GM19035 (cell line): ENCODE results near the gene FHAD1.
"Not testable (repeated sequence)": the region's sequence is repeated elsewhere in the genome, so short reads cannot be mapped to it uniquely, and the experiment has no call there.

Experiments used
- ATAC-seq: cut with Tn5 transposase; IDR thresholded peaks from one replicate; pipeline ENCODE4 v1.9.1; 2021; ENCODE audit not compliant: unreplicated experiment

FHAD1 gene

DNA sequence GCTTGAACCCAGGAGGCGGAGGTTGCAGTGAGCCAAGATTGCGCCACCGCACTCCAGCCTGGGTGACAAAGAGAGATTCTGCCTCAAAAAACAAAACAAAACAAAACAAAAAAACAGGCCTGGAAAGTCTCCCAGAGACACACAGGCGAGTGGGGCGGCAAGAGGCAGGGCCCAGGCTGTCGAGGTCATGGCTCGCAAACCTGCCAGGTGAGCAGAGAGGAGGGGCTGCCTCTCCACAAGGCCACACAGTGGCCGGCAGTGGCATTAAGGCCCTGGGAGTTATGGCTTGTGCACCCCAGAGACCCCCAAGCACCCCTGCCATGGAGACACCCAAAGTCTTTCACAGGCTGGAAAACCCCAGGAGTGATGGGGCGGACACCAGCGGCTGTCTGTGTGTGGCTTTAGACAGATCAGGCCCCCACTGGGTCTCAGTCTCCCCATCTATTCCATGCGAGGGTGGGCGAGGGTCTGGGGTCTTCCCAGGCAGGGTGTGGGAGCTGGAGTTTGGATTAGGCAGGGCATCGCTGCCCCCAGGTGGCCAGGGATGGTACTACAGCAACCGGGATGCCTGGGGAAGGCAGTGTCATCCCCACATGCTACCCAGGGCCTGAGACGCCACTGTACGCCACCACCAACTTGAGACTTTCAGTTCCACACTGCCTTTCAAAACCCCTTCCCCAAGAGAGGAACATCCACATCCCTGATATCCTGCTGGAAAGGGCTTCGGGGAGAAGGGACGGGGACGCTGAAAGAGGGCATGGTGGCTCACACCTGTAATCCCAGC, 184.0 kb downstream of the FHAD1 start:
- no peak for ATAC-seq

DNA sequence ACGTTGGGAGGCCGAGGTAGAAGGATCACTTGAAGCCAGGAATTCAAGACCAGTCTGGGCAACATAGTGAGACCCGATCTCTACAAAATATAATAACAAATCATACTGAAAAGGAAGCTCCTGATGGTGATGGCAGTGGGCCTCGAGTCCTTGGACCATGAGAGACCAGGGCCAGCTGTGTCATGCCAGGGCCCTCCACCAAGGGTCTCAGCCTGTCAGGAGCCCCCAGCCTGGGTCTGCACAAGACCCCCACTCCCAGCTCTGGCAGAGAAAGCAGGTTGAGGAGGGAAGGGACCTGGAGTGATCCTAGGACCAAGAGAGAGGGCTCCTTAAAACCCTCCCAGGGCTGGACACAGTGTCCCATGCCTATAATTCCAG, 184.5 kb downstream of the FHAD1 start:
- ATAC-seq: no peak

DNA sequence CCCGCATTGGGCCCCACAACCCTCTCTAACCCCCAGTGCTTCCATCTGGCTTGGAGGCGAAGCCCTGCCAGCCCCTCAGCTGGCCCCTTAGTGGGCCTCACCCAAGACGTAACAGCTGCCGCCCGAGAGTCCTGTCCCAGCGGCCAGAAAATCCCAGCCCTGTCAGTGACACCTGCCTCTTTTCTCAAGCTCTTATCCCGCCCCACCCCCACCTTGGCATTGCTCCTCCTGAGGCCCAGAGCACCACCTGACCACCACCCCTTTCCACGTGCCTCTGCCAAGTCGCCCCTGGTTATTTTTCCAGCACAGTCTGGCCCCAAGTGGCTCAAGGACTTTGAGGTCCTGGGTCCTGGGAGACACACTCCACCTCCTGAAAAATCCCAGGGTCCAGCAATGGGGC, 185.3 kb downstream of the FHAD1 start:
- no peak for ATAC-seq

DNA sequence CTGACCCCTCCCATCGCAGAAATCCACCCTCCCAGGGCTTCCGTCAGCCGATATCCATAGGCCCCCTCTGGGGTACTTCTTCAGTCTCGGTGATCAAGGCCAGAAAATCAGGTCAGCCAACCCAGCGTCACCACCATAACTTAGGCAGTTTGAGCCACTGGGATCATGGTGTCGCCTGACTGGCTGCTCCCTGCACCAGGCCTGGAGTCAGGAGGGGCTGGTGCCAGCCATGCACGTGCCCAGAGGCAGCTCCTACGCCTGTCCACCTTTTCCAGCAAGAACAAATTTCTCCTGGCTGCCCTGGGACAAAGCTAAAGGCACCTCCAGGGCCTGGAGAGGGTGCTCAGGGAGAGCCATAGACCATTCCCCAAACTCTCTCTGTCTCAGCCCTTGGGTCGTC, 186.4 kb downstream of the FHAD1 start:
- no peak for ATAC-seq

GRCh38 chr1:15434739-15435138, 187.7 kb downstream of the FHAD1 start:
- not testable (repeated sequence) for ATAC-seq

DNA sequence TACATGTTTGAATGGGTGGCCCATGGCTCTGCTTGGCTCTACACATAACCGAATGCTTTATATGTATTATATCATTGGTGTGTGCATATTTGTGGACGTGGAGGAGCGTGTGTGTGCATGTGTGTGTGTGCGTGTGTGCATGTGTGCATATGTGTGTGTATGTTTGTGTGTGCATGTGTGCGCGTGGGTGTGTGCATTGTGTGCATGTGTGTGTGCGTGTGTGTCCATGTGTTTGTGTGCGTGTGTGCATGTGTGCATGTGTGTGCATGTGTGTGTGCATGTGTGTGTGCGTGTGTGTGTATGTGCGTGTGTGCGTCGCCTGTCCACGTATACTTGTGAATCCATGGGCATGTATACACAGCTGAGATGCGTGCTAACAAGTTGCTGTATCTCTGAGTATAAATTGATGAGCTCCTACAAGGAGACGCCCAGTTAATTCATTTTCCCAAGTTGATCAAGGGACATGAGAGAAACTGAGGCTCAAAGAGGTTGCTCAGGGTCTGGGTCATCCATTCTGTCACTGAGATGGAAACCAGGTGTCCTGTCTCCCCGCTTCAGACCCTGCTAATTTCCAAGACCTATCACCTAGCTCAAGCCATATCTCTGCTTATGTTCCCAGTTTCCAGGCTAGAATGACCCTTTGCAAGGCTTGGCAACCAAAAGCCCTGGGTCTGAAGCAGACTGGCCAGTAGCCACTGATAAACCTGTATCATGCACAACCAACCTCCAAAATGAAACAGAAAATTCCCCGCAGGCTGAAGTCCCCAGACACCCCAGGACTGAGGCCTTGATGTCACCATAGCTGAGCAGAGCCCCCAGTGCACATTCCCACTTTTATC, 188.4 kb downstream of the FHAD1 start:
- no peak for ATAC-seq

- no peak for ATAC-seq
Observed at GRCh38 chr1:15436881-15437442, 189.9 kb downstream of the FHAD1 start.

- no peak for ATAC-seq
Observed at GRCh38 chr1:15439325-15439724, 192.3 kb downstream of the FHAD1 start.

DNA sequence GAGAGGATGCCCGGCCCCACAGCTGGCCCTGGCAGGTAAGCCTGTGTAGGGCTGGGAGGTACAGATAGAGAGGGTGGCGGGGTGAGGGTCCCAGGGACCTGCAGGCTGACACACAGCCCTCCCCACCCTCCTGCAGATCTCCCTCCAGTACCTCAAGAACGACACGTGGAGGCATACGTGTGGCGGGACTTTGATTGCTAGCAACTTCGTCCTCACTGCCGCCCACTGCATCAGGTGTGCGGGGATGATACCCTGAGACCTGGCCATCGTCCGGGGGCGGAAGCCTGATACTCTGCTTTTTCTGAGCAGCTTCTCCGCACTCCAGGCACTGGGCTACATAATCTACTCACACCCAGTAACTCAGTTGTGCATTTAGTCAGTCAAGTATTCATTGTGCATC, 193.3 kb downstream of the FHAD1 start:
- ATAC-seq: no peak

DNA sequence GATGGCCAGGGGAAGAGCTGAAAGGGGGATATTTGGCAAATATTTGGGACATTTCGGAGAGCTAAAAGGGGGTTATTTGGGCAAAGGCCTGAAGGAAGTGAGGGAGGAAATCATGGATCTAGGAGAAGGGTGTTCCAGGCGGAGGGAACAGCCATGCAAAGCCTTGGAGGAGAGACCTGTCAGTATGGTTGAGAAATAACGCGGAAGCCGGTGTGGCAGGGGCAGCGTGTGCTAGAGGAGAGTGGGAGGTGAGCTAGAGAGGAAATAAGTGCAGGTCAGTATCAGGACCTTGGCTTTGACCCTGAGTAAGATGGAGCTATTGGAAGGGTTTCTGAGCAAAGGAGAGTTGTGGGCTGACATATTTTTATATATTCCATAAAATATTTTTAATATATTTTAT, 194.2 kb downstream of the FHAD1 start:
- ATAC-seq: no peak

GRCh38 chr1:15442119-15442518, 195.1 kb downstream of the FHAD1 start:
- no peak for ATAC-seq

- ATAC-seq: no peak
Observed at GRCh38 chr1:15442759-15443158, 195.7 kb downstream of the FHAD1 start.

- ATAC-seq: no peak
Observed at GRCh38 chr1:15443281-15443680, 196.3 kb downstream of the FHAD1 start.

- ATAC-seq: no peak
Observed at GRCh38 chr1:15444468-15445389, 197.7 kb downstream of the FHAD1 start.

DNA sequence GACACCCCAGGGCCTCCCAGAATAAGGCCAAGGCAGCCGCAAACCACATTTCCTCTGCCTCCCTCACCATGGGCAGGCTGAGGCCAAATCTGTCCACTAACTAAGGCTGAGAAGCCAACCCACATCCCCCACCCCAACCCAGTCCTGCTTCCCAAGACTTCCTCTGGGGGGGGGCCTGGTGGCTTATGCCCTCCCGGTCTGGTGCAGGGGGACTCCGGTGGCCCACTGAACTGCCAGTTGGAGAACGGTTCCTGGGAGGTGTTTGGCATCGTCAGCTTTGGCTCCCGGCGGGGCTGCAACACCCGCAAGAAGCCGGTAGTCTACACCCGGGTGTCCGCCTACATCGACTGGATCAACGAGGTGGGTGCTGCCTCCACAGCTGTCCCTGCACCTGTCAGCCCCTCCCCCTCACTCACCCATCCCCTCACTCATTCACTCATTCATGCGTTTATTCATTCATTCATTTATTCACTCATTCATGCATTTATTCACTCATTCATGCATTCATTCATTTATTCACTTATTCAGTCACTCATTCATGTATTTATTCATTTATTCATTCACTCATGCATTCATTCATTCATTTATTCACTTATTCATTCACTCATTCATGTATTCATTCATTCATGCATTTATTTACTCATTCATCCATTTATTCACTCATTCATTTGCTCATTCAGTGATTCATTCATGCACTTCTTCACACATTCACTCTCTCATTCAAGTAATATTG, 198.5 kb downstream of the FHAD1 start:
- no peak for ATAC-seq

GRCh38 chr1:15446212-15446611, 199.2 kb downstream of the FHAD1 start:
- ATAC-seq: no peak
